ENCODE results near the gene FOXN3. TPM values are rescaled to one million over a fixed set of nuclear protein-coding genes. Genes with fewer than 3 reads are reported as not detected.

Gene FOXN3
- total and polyA plus RNA-seq, 8 donors: 43.5 to 80.7 (median 49.1) TPM

DNA sequence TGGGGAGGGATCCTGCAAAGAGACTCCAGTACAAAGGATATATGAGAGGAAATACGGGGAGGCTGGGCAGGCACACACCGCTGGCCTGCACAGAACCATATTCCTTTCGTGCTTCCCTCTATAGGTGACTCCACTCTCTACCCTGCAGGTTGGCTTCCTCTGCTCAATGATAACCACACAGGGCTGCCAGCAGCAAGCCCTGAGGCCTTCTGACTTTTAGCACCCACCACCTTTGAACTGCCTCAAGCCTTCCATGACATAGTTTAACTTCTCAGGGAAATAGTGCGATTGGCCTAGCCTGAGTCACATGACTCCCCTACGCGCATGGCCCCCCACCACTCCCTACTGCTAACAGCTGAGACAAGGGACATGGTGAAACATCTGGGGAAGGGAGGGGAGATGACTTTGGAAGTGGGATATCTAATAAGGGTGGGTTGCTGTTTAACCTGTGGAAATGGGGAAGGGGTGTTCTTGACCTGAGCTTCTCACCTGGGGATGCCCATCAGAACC is 3.0 kb upstream of the FOXN3 start:
- Histone ChIP-seq H3K27ac (no peak overlapping the region), H3K9me3 (no peaks in the 10 kb centered on the region), H3K27me3 (no peaks in the 10 kb centered on the region), H3K4me1 (peaks cover 4 to 46% of the 10 kb centered on the region in 2 donors), H3K36me3 (no peaks in the 10 kb centered on the region), H3K4me3 (no peak overlapping the region)
- no peak for DNase-seq
- no peak for ATAC-seq
- TF ChIP-seq, protein P1, sequence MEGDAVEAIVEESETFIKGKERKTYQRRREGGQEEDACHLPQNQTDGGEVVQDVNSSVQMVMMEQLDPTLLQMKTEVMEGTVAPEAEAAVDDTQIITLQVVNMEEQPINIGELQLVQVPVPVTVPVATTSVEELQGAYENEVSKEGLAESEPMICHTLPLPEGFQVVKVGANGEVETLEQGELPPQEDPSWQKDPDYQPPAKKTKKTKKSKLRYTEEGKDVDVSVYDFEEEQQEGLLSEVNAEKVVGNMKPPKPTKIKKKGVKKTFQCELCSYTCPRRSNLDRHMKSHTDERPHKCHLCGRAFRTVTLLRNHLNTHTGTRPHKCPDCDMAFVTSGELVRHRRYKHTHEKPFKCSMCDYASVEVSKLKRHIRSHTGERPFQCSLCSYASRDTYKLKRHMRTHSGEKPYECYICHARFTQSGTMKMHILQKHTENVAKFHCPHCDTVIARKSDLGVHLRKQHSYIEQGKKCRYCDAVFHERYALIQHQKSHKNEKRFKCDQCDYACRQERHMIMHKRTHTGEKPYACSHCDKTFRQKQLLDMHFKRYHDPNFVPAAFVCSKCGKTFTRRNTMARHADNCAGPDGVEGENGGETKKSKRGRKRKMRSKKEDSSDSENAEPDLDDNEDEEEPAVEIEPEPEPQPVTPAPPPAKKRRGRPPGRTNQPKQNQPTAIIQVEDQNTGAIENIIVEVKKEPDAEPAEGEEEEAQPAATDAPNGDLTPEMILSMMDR (IDR thresholded peaks at IDR 0.05): no peak
- intact Hi-C loops (cut with DNase I): loop anchor here in 1 of 2 donors (10.0 kb wide), 1 partner anchor 115 kb away; no protein-coding TSS in a partner anchor

DNA sequence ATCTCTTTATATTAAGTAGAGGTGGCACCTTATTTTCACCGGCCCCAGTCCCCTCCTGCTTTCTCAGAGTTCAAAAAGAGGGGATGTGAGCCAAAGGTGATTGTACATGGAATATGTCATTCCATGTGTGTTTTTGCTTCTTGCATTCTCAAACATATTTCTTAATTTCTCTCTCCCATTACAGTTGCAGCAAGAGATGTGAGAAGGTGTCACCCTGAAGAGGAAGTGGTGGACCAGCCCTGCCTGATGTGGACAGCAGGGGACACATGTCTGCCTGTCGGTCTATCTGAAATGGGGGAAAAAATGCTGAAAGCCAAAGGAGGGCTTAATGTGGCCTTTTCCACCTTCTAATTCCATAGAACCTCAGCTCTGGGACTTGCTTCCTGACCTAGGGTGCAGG is 1.9 kb upstream of the FOXN3 start:
- Histone ChIP-seq H3K9me3 (no peaks in the 10 kb centered on the region), H3K27me3 (no peaks in the 10 kb centered on the region), H3K27ac (peak overlapping the region in 1 of 2 donors; percentile 96), H3K4me3 (no peak overlapping the region), H3K36me3 (no peaks in the 10 kb centered on the region), H3K4me1 (peaks cover 6 to 47% of the 10 kb centered on the region in 2 donors)
- ATAC-seq: no peak
- DNase-seq: no peak
- TF ChIP-seq, protein P1 (IDR thresholded peaks at IDR 0.05): no peak
- intact Hi-C loops (cut with DNase I): loop anchor here in 1 of 2 donors (10.0 kb wide), 1 partner anchor 114 kb away; no protein-coding TSS in a partner anchor

DNA sequence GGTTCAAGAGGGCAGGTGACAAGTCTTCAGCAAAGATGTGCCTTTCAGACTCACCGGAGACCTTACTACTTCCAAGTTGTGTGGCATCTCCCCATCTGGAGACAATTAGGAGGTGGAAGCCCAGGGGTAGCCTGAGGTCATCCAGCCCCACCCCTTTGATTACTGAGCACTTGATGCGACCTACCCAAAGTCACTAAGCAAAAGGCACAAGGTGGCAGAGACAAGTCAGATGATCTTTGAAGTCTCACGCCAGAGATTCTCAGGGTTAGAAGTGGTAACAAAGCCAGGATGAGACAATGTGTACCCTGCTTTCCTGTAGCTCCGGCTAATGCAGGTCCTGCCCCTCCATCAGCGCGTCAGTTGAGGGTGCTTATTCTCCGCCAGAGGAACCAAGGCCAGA is 1.4 kb upstream of the FOXN3 start:
- DNase-seq (no peak), ATAC-seq (no peak)
- intact Hi-C loops (cut with DNase I): loop anchor here in 1 of 2 donors (10.0 kb wide), 1 partner anchor 114 kb away; no protein-coding TSS in a partner anchor
- H3K4me3 ChIP-seq: no peak overlapping the region
- H3K27me3 ChIP-seq: no peaks in the 10 kb centered on the region
- TF ChIP-seq, protein P1 (IDR thresholded peaks at IDR 0.05): no peak
- no peaks in the 10 kb centered on the region for H3K36me3 ChIP-seq
- no peaks in the 10 kb centered on the region for H3K9me3 ChIP-seq
- peaks cover 6 to 45% of the 10 kb centered on the region in 2 donors for H3K4me1 ChIP-seq
- peak overlapping the region in 1 of 2 donors; percentile 96 for H3K27ac ChIP-seq

DNA sequence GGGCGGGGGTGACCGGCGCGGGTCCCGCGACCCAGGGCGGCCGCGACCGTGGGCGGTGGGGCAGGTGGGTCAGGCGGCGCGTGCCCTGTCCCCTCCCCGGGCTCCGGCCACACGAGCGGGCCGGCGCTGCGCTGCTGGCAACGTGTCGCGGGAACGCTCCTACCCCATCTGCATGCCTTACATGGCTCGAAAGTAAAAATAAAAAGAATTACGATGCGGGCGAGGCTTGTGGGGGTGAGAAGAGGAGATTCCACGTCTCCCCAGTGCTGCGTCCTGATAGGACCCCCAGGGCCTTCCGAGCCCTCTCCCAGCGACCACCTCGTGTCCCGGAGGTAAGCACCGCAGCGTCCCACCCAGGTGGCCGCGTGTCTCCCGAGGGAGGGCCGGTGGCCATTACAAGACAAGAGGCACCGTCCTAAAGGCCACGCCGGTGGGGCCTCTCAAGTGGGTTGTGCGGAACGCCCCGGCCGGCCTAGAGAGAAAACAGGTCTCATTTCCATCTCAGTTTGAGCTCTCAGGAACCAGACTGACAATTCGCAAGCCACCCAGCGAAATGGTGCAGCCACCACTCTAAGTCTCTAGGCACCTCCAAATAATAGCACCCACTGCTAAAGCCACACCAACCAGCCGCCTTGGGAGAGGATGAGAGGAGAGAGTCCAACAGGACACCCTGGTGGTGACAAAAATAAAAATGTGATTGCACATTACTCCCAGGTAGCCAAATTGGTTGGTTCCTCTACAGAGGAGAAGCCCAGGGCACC is 612 bp upstream of the FOXN3 start:
- ATAC-seq (peak; percentile 50), DNase-seq (peak; percentile 50 to 89 (median 64))
- Histone ChIP-seq H3K4me1 (peaks cover 6 to 40% of the 10 kb centered on the region in 2 donors), H3K36me3 (no peaks in the 10 kb centered on the region), H3K4me3 (peak overlapping the region; percentile 62 to 67), H3K27me3 (no peaks in the 10 kb centered on the region), H3K9me3 (no peaks in the 10 kb centered on the region), H3K27ac (peak overlapping the region; percentile 87 to 96)
- TF ChIP-seq, protein P1 (IDR thresholded peaks at IDR 0.05): peak; percentile 31 to 35
- intact Hi-C loops (cut with DNase I): loop anchor here in 1 of 2 donors (10.0 kb wide), 1 partner anchor 113 kb away; no protein-coding TSS in a partner anchor

Data from left lung (tissue), 10 donors.